CD4-positive, alpha-beta T cell treated with Interleukin-10 for 1 hour (primary cell): ENCODE results near the gene RBM8A.
A peak's percentile ranks its signal among the peaks of the same experiment; 100 is the strongest.

Source experiments
- DNase-seq: peaks from one replicate; pipeline ENCODE4 v3.0.0-alpha.2; 2020

RBM8A gene

GRCh38 chr1:145912128-145912641 lies 15.1 kb downstream of the RBM8A start:
- no peak for DNase-seq

DNA sequence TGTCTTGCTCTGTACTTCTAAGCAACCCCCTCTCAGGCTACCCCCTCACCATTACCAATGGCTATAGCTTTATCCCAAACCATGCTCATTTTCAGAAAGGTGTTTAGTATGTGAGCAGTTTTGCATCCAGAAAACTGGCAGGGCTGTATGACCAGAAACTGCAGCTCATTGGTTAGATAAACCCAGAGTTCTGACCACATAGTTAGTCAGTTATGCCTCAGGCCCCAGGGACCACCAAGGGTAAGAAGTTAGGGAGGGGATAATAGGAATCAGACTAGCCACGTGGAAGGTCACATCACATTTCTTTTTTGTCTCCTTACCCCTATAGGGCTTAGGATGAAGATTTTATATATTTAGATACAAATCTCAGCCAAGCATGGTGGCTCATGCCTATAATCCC lies 18.6 kb downstream of the RBM8A start:
- no peak for DNase-seq

- DNase-seq, result no peak
These were observed 20.1 kb downstream of the RBM8A start for GRCh38 chr1:145906954-145907753.

- no peak for DNase-seq
These were observed 25.8 kb downstream of the RBM8A start for GRCh38 chr1:145901312-145902021.

- no peak for DNase-seq
These were observed 28.5 kb downstream of the RBM8A start for GRCh38 chr1:145898756-145899155.

DNA sequence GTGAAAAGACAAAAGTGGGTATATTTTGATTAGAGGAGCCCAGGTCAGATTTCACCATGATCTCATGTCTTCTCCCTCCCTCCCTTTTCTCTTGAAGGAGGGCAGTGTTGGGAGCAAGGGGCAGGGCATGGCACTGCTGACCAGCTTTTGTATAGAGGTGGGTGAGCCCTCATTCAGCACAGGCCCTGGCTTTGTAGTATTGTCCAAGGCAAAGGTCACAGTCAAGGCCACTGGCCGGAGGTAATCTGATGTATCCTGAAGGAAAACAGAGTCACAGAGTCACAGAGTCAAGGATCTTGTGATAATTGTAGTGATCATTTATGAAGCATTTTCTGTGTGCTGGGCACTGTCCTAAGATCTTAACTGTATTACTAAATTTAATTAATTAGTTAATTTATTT lies 29.3 kb downstream of the RBM8A start:
- no peak for DNase-seq

DNA sequence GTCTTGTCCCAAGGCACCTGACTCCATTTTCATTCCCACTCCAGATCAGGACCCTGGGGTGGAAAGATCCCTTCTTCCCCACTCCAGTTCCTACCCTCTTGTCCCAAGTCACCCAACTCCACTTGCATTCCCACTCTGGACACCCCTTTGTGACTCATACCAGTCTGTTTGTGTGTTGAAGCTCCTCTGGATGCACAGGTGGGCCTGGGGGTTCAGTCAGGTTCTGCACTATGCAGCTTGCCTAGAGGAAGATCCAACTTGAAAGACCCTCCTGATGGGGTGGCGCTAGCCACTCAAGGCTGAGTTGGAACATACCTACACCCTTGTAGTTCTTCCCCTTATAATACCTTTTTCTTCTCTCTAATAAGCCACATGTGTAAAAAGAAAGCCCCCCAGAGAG lies 31.8 kb downstream of the RBM8A start:
- DNase-seq, result no peak

DNA sequence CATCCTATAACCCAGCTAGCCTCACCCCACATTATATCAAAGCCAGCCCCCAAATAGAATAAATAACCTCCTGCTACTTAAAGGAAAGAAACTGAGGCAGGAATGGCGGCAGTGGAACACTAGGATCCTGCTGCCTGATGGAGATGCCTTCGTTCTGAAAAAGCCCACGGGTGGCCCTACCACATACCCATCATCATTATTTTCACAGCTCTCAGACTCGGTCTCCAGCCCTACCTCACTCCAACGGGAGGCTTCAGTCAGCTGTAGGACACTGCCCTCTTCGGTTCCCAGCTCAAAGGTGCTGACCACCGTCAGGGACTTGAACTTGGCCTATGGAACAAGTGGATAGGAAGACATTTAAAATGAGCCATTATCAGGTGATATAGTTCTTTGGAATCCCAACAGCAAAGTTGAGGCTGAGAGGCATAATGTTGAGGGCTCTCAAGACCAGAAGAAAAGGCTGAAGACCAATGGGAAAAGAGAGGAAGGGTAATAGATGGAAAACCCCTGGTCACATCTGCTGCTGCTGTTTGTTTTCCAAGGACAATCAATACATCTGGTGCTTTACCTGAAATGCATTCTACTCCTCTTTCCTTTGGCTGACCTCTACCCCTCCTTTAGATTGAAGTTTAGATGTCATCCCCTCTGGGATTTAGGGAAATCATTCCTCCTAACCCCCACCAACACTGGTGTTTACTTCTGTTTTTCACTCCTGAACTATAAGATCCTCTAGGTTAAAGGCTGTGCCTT lies 33.8 kb downstream of the RBM8A start:
- DNase-seq, result no peak

DNA sequence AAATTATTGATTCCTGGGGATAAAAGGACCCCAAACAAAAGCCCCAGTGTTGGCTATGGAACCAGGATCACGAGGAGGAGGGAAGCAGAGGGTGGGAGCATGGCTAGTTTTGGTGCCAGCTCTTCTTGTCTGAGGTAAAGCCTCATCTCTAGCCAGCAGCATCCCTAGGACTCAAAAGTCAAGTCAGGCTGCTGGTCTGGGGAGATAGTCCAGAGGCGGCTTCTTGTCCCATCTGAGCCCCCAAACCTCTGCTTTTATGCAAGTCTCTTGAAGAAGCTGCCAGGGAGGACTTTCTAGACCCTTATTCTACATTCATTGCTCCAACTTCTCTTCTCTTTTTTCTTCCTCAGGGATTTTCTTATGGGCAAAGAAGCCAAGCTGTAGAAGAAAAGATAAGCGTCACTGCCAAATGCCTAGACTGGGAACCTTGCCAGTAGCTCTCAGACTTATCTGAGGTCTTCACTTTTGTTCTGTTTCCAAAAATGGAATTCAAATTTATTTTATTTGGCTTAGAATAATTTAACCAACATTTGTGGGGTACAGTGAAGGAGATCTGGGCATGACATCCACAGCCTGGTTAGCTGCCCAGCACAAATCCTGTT lies 34.7 kb downstream of the RBM8A start:
- DNase-seq, result no peak

GRCh38 chr1:145891587-145892485 lies 35.4 kb downstream of the RBM8A start:
- peak; percentile 54 for DNase-seq

DNA sequence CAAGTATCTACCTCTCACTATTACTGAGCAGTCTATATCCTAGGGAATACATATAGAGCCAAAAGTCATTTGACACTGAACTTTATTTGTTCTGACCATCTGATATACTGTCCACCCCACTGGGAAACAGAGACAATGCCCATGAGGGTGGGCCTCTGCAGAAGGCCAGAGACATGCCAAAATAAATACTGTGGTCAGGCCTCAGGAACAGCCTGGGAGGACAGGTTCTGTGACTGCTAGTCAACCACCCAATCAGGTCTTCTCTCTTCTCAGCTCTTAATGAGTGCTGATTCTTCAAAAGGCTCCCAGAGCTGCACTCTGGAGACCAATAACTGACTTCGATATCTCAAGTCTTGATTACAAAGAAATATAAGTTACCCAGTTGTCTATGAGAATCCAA lies 36.1 kb downstream of the RBM8A start:
- DNase-seq, result no peak

DNA sequence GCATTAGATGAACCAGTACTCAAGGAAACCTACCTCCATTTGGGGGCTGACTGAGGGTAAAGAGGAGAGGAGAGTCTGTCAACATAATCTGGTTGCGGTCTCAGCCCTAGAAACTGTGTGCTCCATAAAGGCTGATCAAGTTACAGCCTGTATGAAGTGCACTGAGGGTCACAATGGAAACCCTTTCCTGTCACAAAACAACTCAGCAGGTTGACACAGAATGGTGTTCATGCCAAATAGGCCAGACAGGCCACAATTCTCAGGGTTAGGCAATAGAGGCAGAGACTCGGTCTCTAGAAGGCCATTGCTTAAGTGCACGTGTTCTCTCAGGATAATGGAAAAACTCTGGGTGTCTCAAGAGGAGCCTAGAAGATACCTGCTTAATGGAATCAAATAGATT lies 37.6 kb downstream of the RBM8A start:
- no peak for DNase-seq

- no peak for DNase-seq
These were observed 39.7 kb downstream of the RBM8A start for GRCh38 chr1:145887631-145888030.

- DNase-seq, result no peak
These were observed 40.5 kb downstream of the RBM8A start for GRCh38 chr1:145886816-145887215.

DNA sequence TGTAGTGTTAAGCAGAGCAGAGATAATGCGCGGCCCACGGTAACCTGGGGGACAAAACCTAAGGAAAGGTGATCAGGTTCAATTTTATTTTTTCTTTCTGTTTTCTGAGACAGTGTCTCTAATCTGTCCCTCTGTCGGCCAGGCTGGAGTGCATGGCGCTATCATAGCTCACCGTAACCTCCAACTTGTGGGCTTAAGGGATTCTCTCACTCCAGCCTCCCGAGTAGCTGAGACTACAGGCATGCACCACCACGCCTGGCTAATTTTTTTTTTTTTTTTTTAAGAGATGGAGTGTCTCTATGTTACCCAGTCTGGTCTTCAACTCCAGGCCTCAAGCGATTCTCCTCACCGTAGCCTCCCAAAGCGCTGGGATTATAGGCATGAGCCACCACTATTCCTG lies 40.9 kb downstream of the RBM8A start:
- DNase-seq, result no peak

DNA sequence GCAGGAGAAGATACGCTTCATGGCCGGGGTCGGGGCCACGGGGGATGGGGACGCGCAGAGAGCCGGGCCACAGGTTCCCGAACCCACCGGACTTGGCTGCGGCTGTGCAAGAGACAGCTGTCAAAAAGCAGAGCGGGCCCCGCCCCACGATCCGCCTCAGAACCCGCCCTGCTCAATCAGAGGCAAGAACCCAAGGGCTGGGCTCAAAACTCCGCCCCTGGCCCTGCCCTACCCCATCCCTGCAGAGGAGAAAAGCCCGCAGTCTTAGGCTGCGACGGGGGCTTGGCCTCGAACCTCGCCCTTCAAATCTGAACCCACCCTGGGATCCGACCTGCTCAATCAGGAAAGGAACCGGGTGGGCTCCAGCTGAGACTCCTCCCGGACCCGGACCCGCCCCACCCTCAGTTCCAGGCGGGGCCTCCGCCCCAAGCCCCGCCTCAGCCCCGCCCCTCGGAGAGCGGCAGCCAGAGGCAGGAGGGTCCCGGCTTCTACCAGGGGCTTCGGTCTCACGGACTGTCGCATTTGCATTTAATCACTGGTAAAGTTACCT lies 41.5 kb downstream of the RBM8A start, which contains the start of gene ANKRD35:
Gene ANKRD35 (minus strand): TSS at position 129 of the 550 bp plus-strand sequence. CDS start 108 bp downstream, at position 21.
- peak; percentile 87 for DNase-seq

DNA sequence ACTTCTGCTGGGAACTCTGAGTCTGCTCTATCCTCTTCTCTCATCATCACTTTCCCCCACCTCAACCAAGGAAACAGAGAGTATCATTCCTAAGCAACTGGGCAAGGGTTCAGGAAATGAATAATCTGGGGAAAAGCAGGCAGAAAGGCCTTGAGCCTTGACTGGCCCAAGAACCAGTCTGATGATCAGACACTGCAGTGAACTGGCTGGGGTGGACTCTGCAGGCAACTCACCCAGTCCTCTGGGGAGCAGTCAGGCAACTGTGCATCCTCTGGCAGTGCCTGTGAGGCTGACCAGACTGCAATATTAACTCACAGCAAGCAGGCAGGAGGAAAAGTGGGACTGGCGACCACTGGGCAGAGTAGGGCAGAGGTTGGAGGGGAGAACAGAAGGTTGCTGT lies 42.6 kb downstream of the RBM8A start:
- DNase-seq, result no peak

GRCh38 chr1:145879775-145880174 lies 47.5 kb downstream of the RBM8A start:
- DNase-seq, result no peak

- DNase-seq, result no peak
These were observed 48.6 kb downstream of the RBM8A start for GRCh38 chr1:145878724-145879123.

- no peak for DNase-seq
These were observed 49.3 kb downstream of the RBM8A start for GRCh38 chr1:145877923-145878486.

GRCh38 chr1:145874646-145875045 lies 52.6 kb downstream of the RBM8A start:
- no peak for DNase-seq
